A673 (cell line): ENCODE data around the gene FREY1.

Experiments used
- CTCF ChIP-seq: fragments of 300-800, 200-600 bp; sonication (generic); conservative IDR thresholded peaks from 2 replicates; pipeline ENCODE4 v1.5.1; 2017; ENCODE audit warnings: low read depth, mild to moderate bottlenecking, antibody characterized with exemption, low read length, moderate library complexity, mixed read lengths
- EZH2 ChIP-seq: fragments of 200-600 bp; sonication (generic); IDR thresholded peaks from 2 replicates; pipeline ENCODE4 v1.6.1; 2017; ENCODE audit warnings: borderline replicate concordance, low read depth, mild to moderate bottlenecking, mixed read lengths, antibody characterized with exemption, low read length; ENCODE audit not compliant: poor library complexity, severe bottlenecking

DNA sequence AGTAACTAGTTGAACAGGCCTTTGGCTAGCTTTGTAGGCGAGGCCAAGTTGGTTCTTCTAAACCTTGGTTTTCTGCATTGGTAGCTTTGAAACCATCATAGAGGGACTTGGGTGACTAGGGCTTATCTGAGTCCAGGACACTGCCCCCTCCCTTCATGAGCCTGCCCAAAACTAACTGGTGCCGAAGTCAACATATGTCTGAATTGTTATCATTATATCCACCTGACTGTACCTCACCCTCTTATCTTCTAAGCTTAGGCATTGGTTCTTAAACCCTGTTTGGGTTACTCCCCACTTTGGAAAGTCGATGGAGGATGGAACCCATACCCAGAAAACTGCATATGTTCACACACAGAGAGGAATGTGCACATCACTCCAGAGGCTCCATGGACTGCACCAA, 29.2 kb downstream of the FREY1 start:
- TF ChIP-seq CTCF, result no peak
- no peak for TF ChIP-seq EZH2
